SH-SY5Y (cell line): ENCODE results near the gene FBXL22.

Source experiments
- GATA2 ChIP-seq: IDR thresholded peaks from 2 replicates; pipeline ENCODE4 v1.6.1; 2011; ENCODE audit warnings: mild to moderate bottlenecking, low read depth, low read length
- GATA3 ChIP-seq: IDR thresholded peaks from 2 replicates; pipeline ENCODE4 v1.6.1; 2011; ENCODE audit warnings: low read depth, mild to moderate bottlenecking, low read length, moderate library complexity

- TF ChIP-seq GATA2 = no peak
- no peak for TF ChIP-seq GATA3
These were observed 9.1 kb downstream of the FBXL22 start for GRCh38 chr15:63606308-63606707.
